GM21528 (cell line): ENCODE measurements around the gene LRP1B.
"Not testable (repeated sequence)": the region's sequence is repeated elsewhere in the genome, so short reads cannot be mapped to it uniquely, and the experiment has no call there.

Experiments
- ATAC-seq: cut with Tn5 transposase; IDR thresholded peaks from one replicate; pipeline ENCODE4 v1.9.1; 2021; ENCODE audit warnings: mild to moderate bottlenecking, moderate library complexity; ENCODE audit not compliant: unreplicated experiment, low FRiP score

The LRP1B gene

DNA sequence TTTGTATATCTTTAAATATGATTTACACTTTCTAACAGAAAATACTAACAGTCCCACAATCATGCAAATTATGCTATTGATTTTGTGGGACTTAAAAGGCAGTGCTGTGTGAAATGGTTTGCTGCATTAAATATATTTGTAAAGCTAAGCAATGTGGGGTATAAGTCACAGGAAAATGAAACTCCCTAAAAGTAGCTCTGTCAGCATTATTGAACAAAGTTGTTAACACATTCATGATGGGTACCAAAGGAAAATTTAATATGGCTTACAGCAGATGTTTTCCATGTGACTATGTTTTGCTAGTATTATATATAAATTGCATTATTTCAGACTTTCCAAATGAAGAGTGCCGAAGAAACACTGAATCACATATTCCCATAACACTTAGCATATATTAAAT is 1450.0 kb downstream of the LRP1B start:
- no peak for ATAC-seq

DNA sequence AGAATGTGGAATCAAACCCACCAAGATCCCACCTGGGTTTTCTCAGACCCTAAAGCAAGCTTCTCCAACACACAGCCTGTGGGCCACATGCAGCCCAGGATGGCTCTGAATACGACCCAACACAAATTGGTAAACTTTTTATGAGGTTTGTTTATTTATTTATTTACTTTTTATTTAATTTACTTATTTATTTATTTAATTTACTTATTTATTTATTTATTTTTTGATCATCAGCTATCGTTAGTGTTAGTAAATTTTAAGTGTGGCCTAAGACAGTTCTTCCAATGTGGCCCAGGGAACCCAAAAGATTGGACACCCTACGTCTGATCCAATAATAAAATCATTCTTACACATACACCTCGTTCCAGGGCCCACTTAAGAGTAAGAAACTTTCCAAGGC is 1451.1 kb downstream of the LRP1B start:
- ATAC-seq = no peak

DNA sequence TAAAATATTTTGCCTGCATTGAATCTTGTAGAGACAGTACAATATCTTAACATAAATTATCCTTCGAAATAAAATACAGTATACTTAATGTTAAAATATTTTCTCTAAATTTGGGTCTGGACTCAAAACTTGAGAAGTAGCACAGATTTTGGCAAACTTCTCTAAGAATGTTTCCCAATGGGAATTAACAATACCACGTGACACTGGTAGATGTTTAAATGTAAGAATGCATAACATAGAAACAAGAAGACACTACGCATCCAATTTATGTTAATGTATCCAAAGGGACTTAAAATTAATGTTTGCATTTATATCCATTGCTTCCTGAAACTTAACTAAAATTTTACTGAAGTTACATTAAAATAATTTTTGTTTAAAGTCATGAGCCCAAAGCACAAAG is 1460.9 kb downstream of the LRP1B start:
- ATAC-seq = no peak

DNA sequence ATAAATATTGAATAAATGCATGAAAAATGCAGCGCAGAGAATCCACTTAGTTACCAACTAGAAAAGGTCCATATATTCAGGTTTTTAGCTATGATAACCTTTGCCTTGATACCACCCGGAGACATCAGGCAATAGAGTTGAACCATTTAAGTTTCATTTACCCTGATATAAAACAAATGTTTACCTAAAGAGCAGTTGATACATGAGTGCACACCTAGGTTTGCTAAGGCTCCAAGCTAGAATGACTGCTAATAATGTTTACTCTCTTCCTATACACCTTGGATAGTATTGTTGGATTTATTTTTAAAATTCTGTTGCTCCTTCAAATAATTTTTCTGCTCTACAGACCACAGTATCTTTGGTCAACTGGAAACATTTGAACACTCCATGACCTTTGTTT is 1463.6 kb downstream of the LRP1B start:
- ATAC-seq = no peak

DNA sequence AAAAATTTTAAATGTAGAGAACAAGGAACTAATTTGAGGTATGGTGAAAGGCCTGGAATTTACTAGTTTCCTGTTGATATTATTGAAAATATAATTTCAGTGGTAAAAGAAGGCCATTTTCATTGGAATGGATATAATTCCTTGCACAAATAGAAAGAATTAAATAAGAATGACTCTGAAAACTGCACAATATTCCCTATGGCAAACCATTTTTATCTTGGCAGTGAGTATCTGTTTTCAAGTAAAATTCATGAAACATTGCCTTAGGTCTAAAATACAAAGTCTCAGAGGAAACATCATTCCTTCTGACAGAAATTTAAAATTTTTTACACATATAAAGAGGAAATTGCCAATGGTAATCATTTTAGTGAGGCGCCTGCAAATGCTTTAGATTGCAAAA is 1468.3 kb downstream of the LRP1B start:
- no peak for ATAC-seq

DNA sequence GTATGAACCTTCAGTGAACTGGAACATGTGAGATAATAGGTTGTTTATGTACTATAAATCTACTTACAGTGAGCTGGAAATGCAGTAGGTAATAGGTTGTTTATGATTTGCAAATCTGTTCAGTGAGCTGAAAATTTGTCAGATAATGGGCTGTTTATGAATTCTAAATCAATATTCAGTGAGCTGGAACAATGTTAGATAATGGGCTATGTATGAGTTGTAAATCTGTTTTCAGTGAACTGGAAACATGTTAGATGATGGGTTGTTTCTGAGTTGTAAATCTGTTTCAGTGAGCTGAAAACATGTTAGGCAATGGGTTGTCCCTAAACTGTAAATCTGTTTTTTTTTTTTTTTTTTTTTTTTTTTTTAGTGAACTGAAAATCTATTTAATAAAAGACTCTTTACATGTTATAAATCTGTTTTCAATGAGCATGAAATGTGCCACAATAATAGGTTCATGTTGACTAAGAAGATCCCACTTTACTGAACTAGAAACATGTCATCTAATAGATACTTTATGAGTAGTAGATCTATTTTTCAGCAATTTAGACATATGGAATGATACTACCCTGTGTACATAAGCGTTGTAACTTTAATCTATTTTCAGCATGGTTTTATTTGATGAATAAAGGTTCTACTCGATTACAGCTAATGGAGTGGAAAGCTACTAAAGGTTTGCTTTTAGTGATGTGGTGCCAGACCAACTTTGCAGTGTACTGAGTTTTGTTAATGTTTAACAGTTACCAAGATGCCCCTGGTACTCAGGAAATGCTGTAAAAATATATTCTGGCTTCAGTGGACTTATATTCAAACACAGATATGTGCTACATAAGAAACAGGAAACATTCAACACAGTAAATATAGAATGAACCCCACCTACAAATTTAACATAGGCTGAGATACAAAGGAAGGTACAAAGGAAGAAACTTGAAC is 1471.8 kb downstream of the LRP1B start:
- ATAC-seq = no peak

DNA sequence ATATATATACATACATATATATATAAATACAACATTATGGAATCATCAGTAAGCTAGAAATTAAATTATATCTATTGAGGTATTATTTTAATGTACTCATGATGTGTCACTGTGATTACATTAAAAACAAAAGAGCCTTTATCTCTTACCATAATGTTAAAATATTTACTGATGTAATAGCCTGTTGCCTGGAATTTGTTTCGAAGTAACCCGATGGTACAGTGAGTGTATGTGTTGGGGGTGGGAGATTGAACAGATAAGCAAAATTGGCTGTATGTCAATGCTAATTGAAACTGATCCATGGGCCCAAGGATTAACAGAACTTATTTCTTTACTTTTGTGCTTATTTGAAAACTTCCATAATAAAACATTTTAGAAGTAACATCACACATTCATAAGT is 1473.2 kb downstream of the LRP1B start:
- no peak for ATAC-seq

DNA sequence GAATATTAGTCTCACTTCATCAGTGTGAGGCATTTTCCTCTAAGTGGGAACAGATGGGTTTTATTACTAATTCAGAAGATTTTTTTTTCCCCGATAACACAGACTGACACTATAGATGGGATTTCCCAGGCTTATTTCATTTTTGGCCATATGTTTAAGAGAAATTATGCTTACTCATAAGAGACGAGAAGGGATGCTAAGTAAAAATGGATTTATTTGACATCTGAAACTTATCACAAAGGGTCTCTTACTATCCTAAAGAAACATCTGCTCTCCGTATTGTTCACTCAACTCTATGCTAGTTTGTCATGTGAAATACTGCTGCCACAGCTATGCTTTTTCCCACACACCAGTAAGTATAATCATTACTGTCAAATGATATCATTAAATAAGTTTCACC is 1476.3 kb downstream of the LRP1B start:
- ATAC-seq = no peak

DNA sequence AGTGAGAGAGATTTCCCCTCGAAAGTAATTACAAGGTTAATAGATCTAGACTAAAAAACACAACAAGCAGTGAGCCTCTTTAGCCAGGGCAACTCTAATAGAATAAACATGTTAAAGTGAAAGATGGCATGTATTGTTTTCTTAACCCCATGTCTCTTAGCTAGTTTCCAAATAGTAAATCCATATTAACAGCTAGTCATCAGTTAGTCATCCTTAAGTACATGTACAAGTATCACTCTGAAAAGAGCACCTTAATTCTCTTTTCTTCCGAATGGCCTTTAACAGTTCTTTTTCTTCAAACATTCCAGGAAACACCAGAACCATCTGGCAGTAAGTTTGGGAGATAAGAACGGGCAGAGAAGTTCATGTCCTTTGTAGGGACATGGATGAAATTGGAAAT is 1480.0 kb downstream of the LRP1B start:
- no peak for ATAC-seq

DNA sequence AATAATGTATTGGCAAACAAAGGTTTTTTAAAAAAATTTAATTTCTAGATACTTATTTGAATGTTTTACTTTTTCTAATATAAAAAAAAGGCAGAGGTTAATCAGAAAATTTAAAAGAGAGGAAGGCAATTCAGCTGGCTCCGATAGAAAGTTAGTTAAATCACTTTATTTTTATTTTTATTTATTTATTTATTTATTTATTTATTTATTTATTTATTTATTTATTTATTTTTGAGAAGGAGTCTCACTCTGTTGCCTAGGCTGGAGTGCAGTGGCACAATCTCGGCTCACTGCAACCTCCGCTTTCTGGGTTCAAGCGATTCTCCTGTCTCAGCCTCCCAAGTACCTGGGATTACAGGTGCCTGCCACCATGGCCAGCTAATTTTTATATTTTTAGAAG is 1480.7 kb downstream of the LRP1B start:
- not testable (repeated sequence) for ATAC-seq

DNA sequence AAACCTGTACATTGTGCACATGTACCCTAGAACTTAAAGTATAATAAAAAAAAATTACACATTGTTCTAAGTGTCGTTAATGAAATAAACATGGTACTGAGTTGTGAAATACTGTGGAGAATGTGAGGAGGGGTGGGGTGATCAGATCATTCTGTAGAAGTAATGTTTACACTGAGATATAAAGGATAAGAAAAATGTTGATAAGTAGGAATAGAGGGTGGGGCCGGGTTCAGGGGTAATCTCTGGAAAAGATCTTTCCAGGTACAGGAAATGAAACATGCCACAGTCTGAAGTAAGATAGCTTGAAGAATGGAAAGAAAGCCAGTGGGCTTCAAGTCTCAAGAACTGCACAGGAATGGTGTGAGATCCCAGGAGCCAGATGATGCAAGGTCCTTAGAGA is 1482.4 kb downstream of the LRP1B start:
- no peak for ATAC-seq

DNA sequence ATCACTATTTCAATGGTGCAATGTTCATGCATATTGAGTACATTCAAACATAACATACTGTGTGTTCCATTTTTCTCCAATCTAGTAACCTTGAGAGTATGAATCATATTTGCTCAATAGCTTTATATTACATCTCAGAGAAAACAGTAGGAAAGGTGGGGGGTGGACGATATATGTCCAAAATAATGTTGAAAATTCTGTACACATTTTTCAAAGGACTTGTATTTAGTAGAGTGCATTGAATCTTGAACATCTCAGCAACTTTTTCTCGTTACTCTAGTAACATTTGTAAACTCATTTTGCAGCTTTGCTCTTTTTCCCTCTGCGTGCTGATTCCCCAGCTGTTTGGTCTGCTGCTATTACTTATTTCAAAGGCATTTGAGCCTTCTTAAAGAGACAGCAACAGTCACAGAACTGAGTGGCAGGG is 1487.0 kb downstream of the LRP1B start:
- no peak for ATAC-seq

DNA sequence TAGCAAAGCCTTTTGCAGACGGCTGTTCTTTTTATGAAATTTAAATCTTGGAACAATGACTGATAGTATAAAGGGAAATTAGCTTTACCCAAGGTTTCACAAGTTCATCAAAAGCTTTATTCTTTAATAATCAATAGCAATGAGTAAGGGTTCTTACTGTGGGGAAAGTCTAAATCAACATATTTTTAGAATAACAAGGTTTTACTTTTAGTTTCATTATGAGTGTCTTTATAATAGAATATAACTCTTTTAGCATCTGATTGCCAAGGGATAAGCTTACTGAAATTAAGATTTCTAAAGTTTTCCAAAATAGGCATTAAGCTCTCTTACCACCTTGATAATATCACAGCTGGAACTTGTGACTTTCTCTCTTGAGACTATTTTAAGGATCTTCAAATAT is 1489.7 kb downstream of the LRP1B start:
- ATAC-seq = no peak

DNA sequence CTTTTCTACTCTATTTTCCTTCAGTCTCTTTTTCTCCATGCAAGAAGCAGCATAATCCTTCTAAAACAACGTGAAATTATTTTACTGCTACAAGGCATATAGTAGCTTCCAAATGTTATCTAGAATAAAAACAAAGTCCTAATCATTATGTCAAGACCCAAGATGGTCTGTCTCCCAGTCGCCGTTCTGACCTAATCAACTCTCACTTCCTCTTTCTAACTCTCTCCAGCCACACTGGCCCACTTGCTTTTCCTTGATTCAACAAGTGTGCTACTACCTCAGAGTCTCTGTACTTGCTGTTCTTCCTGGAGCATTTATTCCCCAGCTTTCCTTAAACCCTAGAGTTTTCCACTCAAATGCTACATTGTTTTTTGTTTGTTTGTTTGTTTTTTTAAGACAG is 1491.2 kb downstream of the LRP1B start:
- no peak for ATAC-seq

DNA sequence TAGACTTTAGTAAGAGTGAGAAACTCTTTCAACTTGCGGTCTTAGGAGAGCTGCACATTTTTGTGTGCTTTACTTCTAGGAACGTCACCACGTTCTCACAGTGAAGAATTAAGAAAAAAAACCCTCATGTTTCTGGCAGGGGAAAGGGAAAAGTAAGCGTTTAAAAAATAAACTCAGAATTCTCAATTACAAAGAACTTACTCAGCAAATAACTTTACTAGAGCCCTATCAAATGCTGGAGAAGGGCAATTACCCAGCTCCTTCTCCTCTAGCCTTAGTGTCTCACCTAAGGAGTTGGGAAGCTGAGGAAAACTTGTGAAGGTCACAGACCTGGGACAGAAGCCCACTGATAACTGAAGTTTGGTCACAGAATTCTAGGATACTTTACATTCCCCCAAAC is 1500.3 kb downstream of the LRP1B start:
- ATAC-seq = no peak

DNA sequence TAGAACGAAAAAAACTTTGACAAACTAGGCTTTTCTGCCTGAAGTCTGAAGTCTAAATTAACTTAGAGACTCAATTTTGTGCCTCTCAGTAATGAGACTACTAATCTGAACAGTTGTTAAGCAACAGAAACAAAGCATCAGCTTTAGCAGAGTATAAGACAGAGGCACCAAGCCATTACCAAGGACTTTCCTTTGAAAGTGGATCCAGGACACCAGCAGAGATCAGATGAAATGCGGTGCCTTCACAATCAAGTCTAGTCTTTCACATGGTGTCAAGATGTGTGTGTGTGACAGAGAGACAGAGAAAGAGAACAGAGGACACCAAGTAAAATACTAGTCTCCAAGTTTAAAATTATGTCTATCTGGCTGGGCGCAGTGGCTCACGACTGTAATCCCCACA is 1502.9 kb downstream of the LRP1B start:
- ATAC-seq = no peak

DNA sequence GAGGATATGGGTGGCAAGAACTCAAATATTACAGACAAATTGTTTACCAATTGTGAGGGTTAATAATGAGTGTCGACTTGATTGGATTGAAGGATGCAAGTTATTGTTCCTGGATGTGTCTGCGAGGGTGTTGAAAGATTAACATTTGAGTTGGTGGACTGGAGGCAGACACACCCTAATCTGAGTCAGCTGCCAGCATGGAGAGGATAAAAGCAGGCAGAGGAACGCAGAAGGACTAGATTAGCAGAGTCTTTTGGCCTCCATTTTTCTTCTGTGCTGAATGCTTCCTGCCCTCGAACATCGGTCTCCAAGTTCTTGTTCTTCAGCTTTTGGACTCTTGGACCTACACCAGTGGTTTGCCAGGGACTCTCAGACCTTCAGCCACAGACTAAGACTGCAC is 1503.7 kb downstream of the LRP1B start:
- ATAC-seq = no peak

DNA sequence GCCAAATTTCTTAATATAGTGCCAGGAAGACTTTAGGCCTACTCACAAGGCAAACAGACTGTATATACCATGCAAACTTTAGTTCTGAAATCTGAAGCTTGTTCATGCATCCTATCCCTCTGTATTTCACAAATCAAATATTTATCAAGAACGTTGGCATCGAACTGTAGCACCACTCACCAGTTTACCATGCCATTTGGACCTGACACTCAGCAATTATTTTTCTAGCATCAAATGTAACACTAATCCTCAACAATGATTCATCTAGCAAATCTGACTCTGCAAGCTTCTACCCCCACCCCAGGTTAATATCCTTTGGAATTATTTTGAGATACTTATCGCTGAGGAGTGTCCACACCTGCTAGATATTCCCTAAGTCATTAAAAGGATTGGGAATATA is 1506.6 kb downstream of the LRP1B start:
- no peak for ATAC-seq

DNA sequence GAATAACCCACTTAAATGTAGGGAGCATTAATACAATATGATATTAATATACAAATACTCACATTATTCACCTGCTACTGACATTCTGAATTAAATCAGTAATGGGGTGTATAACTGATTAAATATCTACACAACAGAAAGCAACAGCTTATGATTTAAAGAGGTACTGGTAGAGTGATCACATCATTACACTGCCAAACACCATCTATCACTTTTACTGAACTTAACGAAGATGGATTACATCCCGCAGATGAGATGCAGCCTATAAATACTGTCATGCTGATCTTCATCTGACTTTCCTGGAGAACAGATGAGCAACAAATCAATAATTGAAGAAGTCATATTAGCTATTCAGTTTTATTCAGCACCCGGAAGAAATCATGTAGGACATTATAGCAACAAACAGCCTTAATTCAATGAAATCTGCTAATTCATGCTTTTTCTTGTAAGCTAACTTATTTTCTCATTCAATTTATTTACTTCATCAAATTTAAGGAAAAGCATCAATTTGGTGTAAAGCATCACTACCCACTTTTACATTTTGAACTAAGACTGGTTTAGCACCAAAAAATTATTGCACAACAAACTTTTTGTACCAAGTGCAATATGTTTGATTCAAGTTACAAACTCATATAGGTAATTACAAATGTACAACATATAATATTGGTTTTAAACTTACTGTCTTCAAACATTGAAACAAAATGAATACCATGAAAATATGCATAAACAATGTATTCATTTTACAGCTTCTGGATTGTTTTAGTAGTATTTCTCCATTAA is 1509.0 kb downstream of the LRP1B start:
- no peak for ATAC-seq

DNA sequence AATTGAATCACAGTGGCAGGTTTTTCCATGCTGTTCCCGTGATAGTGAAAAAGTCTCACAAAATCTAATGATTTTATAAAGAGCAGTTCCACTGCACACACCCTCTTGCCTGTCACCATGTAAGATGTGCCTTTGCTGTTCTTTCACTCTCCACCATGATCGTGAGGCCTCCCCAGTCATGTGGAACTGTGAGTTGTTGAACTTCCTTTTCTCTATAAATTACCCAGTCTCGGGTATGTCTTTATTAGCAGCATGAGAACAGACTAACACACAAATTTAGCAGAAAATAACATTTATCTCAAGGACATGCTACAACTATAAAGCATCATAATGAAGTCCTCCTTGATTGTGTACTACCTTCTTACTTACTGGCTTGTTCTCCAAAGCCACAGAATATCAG is 1526.0 kb downstream of the LRP1B start:
- no peak for ATAC-seq

DNA sequence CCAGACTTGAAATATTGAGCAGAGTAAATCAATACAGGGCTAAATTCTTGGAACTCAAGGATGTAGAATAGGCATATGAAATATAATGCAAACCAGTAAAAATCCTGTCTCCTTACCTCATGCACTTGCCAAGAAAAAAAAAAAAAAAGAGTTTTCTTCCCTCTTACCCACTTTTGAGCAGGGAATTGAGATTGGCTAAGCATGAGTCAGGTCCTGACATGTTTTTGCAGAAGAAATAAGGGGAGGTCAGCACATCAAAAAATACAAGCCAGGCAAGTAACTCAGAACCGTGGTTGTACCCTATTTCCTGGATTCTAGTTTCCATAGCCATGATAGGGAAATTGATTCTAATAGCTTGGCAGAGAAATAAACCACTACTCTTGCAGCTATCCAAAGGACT is 1526.7 kb downstream of the LRP1B start:
- no peak for ATAC-seq

DNA sequence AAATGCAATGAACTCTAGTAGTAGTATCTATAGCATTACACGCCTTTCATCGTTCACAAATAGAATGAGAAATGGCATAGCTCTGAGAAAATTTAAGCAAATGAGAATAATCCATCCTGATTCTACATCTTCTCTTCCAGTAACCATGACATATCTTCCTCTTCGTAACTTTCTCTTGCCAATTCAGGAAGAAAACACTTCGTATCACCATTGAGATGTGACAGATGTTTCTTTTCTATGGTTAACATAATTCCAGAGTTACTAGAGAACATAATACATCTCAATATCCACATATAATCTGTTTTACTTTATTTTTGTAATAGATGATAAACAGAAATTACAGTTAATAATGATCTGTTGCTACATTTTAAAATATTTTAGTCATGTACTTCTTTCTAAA is 1527.4 kb downstream of the LRP1B start:
- ATAC-seq = no peak
